NCI-H510A (cell line): ENCODE measurements around the gene KLHDC10.
A peak's percentile ranks its signal among the peaks of the same experiment; 100 is the strongest.
"Not testable (repeated sequence)": the region's sequence is repeated elsewhere in the genome, so short reads cannot be mapped to it uniquely, and the experiment has no call there.

Experiments
- DNase-seq: peaks from one replicate; lab custom pipeline; 2025; lab: John Stamatoyannopoulos, UW

KLHDC10 gene, protein sequence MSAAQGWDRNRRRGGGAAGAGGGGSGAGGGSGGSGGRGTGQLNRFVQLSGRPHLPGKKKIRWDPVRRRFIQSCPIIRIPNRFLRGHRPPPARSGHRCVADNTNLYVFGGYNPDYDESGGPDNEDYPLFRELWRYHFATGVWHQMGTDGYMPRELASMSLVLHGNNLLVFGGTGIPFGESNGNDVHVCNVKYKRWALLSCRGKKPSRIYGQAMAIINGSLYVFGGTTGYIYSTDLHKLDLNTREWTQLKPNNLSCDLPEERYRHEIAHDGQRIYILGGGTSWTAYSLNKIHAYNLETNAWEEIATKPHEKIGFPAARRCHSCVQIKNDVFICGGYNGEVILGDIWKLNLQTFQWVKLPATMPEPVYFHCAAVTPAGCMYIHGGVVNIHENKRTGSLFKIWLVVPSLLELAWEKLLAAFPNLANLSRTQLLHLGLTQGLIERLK

DNA sequence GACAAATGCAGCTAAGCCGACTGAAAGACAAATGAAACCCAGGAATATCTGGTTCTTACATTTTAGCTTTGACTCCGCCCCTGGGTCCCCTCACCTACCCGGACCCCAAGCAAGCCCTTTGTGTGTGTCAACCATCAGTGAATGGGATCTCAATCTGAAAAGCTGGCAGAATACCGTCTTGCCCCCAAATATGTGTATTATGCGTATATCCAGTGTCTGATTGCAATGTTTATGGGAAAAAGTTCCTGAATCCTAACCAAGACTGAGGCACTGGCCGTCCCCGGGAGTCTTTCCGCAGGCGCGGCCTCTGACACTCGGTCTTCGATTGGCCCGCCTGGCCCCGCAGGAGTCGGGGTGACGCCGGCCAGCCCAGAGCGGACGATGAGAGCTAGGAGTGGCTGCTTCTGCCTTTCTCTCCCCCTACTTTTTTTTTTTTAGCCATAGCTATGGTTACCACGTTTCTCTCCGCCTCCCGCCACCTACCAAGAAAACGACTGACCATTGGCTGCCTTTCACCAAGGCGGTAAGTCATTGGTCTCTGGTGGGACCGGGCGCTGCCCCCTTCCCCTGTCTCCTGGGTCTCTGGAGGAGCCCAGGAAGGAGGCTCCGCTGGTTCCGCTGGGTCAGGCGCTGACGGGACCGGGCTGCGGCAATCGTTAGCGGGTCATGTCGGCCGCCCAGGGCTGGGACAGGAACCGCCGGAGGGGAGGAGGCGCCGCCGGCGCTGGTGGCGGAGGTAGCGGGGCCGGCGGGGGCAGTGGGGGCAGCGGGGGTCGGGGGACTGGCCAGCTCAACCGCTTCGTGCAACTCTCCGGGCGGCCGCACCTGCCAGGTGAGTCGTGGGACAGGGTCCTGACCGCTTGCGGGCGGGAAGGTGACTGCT is at the start of gene KLHDC10:
Gene KLHDC10, plus strand, starts transcription at position 557 of the 883 bp plus-strand sequence. Its CDS starts 110 bp downstream, at position 667.
- peak; percentile 92 for DNase-seq

DNA sequence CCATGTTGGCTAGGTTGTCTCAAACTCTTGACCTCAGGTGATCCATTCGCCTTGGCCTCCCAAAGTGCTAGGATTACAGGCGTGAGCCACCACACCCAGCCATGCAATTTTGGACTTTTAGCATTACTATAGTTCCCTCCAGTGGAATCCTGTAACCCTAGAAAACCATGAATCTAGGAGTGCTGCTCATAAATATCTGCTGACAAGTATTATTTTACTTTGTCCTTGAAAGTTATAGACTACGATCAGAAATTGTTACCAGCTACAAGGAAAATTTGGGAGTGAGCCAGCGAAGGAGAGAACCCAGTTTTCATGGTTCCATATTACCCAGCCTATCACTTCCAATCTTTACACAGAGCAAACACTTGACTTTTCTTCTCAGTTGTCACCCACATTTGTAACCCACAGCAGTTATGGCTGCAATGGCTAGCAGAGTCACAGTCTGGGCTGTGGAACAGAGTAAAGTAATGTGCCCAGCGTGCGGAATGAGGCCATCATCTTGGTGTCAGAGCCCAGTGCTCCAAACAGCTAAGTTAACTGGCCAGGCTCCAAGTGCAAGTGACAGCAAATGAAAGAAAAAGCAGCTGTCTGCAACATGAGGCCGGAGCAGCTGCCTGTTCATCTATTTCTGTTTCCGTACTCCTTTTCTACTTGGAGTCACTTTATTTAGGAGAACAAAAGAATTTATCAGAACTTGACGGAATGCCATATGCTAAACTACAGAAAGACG is 49.1 kb upstream of the KLHDC10 start:
- DNase-seq: no peak

DNA sequence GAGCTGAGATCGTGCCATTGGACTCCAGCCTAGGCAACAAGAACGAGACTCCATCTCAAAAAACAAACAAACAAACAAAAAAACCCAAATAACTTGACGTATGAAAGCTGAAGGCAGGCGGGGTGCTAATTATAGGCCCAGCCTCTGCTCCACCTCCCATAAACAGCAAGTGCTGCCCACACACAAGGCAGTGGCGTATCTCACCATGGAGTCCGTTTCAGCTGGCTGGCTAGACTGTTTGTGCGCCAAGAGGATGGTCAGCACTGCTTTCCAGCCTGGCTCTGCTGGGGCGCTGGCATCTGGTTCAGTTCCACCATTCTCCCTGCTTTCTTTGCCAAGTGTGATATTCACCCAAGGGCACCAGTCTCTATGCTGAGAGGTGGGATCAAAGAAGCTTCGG is 48.2 kb upstream of the KLHDC10 start:
- DNase-seq: no peak

DNA sequence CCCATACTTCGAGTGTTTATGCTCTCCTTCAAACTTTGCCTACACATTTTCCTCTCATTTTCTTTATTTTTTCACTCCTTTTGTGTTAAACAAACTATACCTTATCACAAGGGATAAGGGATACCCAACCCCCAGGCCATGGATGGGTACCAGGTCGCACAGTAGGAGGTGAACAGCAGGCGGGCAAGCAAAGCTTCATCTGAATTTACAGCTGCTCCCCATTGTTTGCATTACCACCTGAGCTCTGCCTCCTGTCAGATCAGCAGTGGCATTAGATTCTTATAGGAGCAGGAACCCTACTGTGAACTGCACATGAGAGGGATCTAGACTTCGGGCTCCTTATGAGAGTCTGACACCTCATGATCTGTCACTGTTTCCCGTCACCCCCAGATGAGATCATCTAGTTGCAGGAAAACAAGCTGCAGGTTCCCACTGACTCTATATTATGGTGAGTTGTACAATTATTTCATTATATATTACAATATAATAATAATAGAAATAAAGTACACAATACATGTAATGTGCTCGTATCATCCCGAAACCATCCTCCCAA is 47.6 kb upstream of the KLHDC10 start:
- no peak for DNase-seq

DNA sequence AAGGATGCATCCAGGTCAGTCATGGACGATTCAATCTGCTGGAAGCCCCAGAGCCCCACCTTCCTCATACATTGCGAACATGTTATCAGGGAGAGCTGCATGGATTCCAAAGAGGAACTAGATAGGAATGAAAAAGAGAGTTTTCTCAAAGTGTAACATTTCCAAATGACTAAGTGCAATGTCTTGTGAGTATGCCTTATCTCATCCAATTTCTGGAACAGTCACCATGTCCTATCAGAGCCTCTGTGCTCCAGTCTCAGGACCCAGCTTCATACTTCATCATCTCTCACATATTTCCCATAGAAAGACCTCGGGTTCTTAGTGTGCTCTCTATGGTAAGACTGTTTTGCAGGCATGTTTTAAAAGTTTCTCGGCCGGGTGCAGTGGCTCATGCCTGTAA is 45.9 kb upstream of the KLHDC10 start:
- no peak for DNase-seq

DNA sequence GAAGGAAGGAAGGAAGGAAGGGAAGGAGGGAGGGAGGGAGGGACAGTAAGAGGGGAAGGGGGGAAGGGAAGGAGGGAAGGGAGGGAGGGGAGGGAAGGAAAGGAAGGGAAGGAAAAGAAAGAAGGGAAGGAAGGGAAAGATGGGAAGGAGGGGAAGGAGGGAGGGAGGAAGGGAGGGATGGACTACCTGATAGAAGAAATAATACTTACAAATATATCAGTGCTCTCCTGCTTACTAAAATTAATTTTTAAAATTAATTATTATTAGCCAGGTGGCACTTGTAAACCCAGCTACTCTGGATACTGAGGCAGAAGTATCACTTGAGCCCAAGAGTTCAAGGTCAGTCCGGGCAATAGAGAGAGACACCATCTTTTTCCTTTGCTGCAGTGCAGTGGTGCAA is 37.6 kb upstream of the KLHDC10 start:
- no peak for DNase-seq

DNA sequence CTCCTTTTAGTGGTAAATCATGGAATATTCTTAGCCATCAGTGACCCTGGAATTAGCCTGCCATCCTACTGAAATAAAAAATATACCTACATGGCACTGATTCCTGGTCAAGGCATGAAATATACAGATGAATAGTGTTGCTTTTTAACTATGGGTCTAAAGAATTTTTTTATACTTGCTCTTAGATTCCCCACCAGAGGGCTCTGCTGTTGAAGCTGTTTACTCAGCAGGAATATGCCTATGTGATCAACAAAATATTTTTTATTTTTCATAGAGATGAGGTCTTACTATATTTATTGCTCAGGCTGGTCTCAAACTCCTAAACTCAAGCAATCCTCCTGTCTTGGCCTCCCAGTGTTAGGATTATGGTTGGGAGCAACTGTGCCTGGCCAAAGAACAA is 32.6 kb upstream of the KLHDC10 start:
- DNase-seq: no peak

DNA sequence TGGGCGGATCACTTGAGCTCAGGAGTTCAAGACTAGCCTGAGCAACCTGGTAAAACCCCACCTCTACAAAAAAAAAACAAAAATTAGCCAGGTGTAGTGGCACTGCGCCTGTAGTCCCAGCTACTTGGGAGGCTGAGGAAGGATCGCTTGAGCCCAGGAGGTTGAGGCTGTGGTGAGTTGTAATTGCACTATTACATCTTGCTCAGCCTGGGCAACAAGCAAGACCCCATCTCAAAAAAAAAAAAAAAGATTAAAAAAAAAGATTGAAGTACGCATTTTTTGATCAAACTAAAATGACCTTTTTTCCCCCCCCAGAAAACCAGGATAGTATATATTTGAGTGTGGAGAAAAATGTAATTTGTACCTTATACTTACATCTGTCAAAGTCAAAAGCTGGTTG is 29.8 kb upstream of the KLHDC10 start:
- no peak for DNase-seq

DNA sequence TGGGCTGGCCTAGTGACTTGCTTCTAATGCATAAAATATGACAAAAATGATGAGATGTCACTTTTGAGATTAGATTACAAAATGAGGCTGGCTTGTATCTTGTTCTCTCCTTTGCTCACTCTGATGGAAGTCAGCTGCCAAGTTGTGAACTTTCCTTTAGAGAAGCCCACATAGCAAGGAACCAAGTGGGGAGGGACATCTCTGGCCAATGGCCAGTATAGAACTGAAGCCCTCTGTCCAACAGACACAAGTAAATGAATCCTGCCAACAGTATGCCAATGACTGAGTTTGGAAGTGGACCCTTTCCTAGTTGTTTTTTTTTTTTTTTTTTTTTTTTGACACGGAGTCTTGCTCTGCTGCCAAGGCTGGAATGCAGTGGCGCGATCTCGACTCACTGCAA is 22.5 kb upstream of the KLHDC10 start:
- DNase-seq: no peak

DNA sequence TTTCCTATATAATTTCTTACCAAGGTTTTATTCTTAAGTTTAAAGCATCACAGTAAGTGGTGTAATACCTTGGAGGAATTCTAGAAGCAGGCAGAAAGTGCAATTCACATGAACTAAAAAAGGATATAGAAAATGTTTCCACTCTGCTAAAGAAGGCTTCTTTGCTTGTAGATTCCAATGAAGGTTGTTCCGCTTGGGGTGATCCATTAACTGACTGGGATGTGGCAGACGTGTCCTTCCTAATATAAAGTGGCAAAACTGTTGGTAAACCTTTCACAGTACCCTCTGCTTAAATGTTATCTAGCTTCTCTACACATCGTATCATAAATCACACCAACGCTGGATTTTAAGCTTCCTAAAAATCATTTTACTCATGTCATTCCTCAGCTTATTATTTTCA is 21.4 kb upstream of the KLHDC10 start:
- no peak for DNase-seq

DNA sequence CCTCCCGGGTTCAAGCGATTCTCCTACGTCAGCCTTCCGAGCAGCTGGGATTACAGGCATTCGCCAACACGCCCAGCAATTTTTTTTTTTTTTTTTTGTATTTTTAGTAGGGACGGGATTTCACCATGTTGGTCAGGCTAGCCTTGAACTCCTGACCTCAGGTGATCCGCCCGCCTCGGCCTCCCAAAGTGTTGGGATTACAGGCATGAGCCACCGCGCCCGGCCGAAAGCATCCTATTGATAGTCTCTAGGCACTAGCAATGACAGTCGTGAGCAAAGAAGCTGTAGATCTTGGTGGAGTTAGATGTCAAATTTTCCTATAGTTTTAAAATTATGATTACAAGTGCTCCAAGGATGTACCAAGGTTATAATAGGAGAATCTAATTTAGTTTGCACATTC is 18.1 kb upstream of the KLHDC10 start:
- not testable (repeated sequence) for DNase-seq

DNA sequence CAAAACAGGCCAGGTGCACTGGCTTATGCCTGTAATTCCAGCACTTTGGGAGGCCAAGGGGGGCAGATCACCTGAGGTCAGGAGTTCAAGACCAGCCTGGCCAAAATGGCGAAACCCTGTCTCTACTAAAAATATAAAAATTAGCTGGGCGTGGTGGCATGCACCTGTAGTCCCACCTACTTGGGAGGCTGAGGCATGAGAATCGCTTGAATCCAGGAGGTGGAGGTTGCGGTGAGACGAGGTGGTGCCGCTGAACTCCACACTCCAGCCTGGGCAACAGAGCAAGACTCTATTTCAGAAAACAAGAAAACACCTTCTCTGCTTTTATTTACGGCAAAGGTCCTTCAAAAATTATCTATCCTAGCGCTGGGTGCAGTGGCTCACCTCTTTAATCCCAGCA is 15.1 kb upstream of the KLHDC10 start:
- DNase-seq: not testable (repeated sequence)

DNA sequence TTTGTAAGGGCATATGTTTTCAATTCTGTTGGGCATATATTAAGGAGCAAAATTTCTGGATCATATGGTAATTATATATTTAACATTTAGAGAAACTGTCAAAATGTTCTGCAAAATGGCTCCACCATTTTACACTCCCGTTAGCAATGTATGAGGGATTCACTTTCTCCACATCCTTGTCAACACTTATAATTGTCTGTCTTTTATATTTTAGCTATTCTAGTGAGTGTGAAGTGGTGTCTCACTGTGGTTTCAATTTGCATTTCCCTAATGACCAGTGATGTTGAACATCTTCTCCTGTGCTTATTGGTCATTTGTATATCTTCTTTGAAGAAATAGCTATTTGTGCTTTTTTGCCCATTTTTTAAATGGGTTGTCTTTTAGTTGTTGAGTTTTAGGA is 8.1 kb upstream of the KLHDC10 start:
- DNase-seq: no peak

DNA sequence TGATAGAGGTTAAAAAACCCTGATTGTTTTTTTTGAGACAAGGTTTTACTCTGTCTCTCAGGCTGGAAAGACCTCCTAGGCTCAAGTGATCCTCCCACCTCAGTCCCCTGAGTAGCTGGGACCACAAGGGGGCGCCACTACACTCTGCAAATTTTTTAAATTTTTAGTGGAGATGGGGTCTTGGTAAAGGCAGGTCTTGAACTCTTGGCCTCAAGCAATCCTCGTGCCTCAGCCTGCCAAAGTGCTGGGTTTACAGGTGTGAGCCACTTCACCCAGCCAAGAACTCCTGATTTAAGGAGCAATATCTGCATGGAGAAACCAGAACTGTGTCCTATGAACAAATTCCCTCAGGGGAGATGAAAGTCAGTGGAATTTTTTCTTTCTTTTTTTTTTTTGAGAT is 7.3 kb upstream of the KLHDC10 start:
- DNase-seq: no peak

DNA sequence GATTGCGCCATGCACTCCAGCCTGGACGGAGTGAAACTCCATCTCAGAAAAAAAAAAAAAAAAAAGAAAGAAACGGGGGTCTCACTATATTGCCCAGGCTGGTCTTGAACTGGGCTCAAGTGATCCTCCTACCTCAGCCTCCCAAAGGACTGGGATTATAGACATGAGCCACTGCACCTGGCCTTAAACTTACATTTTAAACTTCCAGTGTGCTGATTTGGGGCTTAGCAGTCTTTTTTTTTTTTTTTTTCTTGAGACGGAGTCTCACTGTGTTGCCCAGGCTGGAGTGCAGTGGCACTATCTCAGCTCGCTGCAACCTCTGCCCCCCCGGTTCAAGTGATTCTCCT is 5.8 kb upstream of the KLHDC10 start:
- DNase-seq: not testable (repeated sequence)

DNA sequence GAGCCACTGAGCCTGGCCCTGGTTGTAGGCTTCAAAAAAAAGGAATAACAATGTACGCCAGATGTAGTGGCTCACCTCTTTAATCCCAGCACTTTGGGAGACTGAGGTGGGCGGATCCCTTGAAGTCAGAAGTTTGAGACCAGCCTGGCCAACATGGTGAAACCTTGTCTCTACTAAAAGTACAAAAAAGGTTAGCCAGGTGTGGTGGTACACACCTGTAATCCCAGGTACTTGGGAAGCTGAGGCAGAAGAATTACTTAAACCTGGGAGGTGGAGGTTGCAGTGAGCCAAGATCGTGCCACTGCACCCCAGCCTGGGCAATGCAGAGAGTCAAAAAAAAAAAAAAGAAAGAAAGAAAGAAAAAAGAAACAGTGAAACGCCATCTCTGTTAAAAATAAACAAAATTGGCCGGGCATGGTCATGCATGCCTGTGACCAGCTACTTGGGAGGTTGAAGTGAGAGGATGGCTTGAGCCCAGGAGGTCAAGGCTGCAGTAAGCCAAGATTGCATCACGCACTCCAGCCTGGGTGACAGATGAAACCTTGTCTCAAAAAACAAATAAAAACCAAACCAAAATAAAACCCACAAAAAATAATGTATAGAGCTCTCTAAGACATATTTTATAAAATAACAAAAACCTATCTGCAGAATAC is 4.7 kb upstream of the KLHDC10 start:
- DNase-seq: no peak

DNA sequence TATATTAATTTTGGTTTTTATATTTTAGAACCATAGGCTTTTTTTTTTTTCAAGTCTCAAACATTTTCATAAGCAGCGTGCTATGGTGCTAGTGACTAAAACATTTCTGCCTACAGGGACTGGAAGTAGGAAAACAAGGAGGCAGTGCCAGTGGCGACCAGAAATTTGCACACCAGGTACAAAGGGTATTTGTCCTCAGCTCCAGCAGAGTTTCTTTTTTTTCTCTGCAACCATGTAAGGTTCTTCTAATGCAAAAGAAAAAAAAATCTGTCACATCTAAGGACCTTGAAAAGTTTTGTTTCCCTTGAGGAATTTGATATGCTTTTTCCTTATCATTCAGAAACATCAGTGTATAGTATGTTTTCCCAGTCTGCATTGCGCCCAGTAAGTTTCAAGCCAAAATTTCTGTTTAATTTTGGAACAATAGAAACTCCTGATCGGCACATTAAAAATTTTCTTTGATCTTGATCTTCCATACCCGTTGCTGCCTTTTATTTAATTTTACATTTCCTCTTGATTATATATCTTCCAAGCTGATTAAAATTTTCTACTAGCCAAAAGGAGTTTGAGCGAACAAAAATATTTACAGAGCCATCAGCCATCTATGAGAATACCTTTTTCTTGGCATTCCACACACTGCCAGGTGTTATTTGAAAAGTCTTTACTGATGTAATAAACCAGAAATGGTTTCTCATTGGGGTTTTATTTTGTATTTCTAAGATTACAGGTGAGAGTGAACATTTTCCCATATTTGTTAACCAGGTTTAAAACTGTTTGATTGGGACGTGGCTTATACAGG is 956 bp upstream of the KLHDC10 start:
- no peak for DNase-seq

DNA sequence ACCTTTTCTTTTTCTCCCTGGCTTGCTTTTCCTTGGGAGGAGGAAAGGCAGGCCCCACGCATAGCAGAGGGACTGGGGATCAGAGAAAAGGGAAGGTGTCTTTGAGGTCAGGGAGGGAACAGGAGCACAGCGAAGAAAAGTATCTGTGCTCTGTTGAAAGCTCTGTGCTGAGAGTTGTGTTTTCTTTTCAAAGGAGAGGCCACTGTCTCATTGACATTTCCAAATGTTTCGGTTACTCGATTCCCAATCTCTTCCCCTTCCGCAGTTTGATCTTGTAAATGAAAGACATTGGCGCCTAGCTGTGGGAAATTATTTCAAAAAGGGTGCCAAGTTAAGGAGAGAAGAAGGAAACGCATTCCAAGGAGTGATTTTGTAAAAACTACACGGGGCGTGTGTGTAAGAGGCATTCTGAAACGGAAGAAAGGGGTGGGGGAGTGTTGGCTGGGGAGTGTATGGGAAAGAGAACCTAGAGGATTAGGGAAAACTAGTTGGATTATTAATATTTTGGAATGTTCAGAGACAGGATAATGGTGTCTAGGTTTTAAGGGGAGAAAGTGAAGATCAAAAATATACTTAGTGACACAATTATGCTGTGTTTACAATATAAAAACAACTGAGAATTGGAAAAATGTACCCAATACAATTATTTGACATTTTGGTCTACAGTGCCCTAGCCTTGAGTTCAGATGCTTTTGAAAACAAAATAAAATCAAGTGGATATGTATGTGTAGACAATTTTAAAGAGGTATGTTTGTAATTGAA is 708 bp downstream of the KLHDC10 start:
- no peak for DNase-seq

DNA sequence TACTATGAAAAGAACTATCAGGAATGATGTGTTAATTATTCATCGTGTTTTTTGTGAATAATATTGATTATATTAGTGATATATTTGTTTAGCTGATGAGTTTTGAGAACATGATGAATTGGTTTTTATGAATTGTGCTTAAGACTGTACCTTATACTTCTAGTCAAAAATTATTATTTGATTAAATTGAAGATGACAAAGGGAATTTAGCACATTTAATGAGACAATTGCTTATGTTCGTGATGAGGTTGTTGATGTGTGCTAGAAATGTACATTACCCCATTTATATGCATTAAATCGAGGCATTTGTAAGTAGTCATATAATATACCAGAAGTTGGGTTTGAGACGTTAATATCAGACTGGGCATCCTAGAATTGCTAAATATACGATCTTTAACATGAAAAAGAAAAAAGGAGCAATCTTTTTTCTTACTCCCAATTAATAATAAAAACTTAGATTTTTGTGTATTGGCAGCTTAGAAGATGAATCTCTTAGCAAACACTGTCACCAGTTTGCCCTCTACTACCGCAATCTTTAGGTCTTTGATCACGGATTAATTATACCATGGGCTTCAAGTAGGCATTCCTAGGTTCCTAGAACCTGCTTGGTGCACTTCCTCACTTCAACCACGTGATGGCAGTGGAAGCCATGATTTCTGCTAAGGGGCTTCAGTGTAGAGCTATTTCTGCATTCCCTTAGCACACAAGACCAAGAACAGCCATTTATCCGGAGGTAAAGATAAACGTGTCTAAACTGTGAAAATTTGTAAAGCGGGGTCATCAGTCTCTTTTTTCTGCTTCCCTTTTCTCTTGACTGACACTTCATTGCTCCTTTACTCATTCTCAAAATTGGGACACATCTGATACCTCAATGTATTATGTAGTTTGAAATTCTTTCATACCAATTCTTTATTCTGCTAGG is 1.6 kb downstream of the KLHDC10 start:
- no peak for DNase-seq
